H9 (cell line): ENCODE results near the gene EEF1A2. TPM values are rescaled to one million over a fixed set of nuclear protein-coding genes. Genes with fewer than 3 reads are reported as not detected.
A peak's percentile ranks its signal among the peaks of the same experiment; 100 is the strongest.

Source experiments
- DNase-seq: peaks from one replicate; pipeline ENCODE4 v3.0.0-alpha.2; 2017
- H2AFZ ChIP-seq: one replicate; pipeline ENCODE4 v1.6.1; 2013; ENCODE audit warnings: mild to moderate bottlenecking, low read length, control low read depth, moderate library complexity
- H2AK5ac ChIP-seq: 2 replicates; pipeline ENCODE4 v1.6.1; 2013; ENCODE audit warnings: low read length, control low read depth, mixed read lengths; ENCODE audit not compliant: insufficient read length
- H2BK120ac ChIP-seq: one replicate; pipeline ENCODE4 v1.6.1; 2013; ENCODE audit warnings: low read depth, mild to moderate bottlenecking, low read length, control low read depth, inconsistent platforms; ENCODE audit not compliant: poor library complexity, severe bottlenecking
- H2BK12ac ChIP-seq: 2 replicates; pipeline ENCODE4 v1.6.1; 2013; ENCODE audit warnings: low read length, control low read depth, mixed read lengths, low read depth; ENCODE audit not compliant: insufficient read length
- H2BK15ac ChIP-seq: 2 replicates; pipeline ENCODE4 v1.6.1; 2013; ENCODE audit warnings: low read depth, low read length, control low read depth
- H2BK20ac ChIP-seq: one replicate; pipeline ENCODE4 v1.6.1; 2013; ENCODE audit warnings: low read depth, mild to moderate bottlenecking, low read length, control low read depth, inconsistent platforms; ENCODE audit not compliant: poor library complexity, severe bottlenecking
- H2BK5ac ChIP-seq: 2 replicates; pipeline ENCODE4 v1.6.1; 2013; ENCODE audit warnings: low read length, control low read depth, mixed read lengths; ENCODE audit not compliant: insufficient read length
- H3K14ac ChIP-seq: 2 replicates; pipeline ENCODE4 v1.6.1; 2013; ENCODE audit warnings: low read length, control low read depth; ENCODE audit not compliant: insufficient read depth
- H3K18ac ChIP-seq: 2 replicates; pipeline ENCODE4 v1.6.1; 2013; ENCODE audit warnings: low read depth, mild to moderate bottlenecking, mixed read lengths, low read length, control low read depth; ENCODE audit not compliant: insufficient read length
- H3K23ac ChIP-seq: 2 replicates; pipeline ENCODE4 v1.6.1; 2013; ENCODE audit warnings: low read length, control low read depth, mixed read lengths, low read depth; ENCODE audit not compliant: insufficient read length
- H3K23me2 ChIP-seq: 2 replicates; pipeline ENCODE4 v1.6.1; 2013; ENCODE audit warnings: low read depth, mild to moderate bottlenecking, mixed read lengths, low read length, control low read depth; ENCODE audit not compliant: insufficient read length, poor library complexity, severe bottlenecking
- H3K27ac ChIP-seq: 2 replicates; pipeline ENCODE4 v1.5.1; 2013; ENCODE audit warnings: low read length, control low read depth, mixed read lengths, low read depth; ENCODE audit not compliant: insufficient read length
- H3K27me3 ChIP-seq: 2 replicates; pipeline ENCODE4 v1.6.1; 2013; ENCODE audit warnings: low read length, control low read depth, inconsistent platforms; ENCODE audit not compliant: insufficient read depth
- H3K4ac ChIP-seq: 2 replicates; pipeline ENCODE4 v1.6.1; 2013; ENCODE audit warnings: low read depth, mild to moderate bottlenecking, control low read depth, inconsistent platforms, low read length, moderate library complexity
- H3K4me1 ChIP-seq: 2 replicates; pipeline ENCODE4 v1.6.1; 2013; ENCODE audit warnings: low read length, control low read depth, inconsistent platforms; ENCODE audit not compliant: insufficient read depth
- H3K4me2 ChIP-seq: 2 replicates; pipeline ENCODE4 v1.6.1; 2013; ENCODE audit warnings: low read length, control low read depth, mixed read lengths; ENCODE audit not compliant: insufficient read length, insufficient read depth
- H3K56ac ChIP-seq: 2 replicates; pipeline ENCODE4 v1.6.1; 2013; ENCODE audit warnings: low read depth, mild to moderate bottlenecking, mixed read lengths, low read length, control low read depth; ENCODE audit not compliant: insufficient read length
- H3K79me1 ChIP-seq: 2 replicates; pipeline ENCODE4 v1.6.1; 2013; ENCODE audit warnings: low read depth, mild to moderate bottlenecking, moderate library complexity, low read length, control low read depth, inconsistent platforms; ENCODE audit not compliant: insufficient read depth, poor library complexity, severe bottlenecking
- H3K79me2 ChIP-seq: 2 replicates; pipeline ENCODE4 v1.6.1; 2013; ENCODE audit warnings: low read length, control low read depth, inconsistent platforms; ENCODE audit not compliant: insufficient read depth
- H3K9ac ChIP-seq: 2 replicates; pipeline ENCODE4 v1.6.1; 2013; ENCODE audit warnings: low read length, control low read depth, mixed read lengths; ENCODE audit not compliant: insufficient read length; ENCODE audit errors: extremely low read depth
- H3K9me3 ChIP-seq: one replicate; pipeline ENCODE4 v1.6.1; 2013; ENCODE audit warnings: low read depth, low read length, inconsistent platforms; ENCODE audit not compliant: control insufficient read depth
- H3T11ph ChIP-seq: one replicate; pipeline ENCODE4 v1.6.1; 2013; ENCODE audit warnings: mild to moderate bottlenecking, low read length, control low read depth, inconsistent platforms
- H4K20me1 ChIP-seq: one replicate; pipeline ENCODE4 v1.6.1; 2013; ENCODE audit not compliant: control insufficient read depth, insufficient read length, insufficient read depth
- H4K5ac ChIP-seq: 2 replicates; pipeline ENCODE4 v1.6.1; 2013; ENCODE audit warnings: low read depth, mild to moderate bottlenecking, mixed read lengths, low read length, control low read depth; ENCODE audit not compliant: insufficient read length
- H4K8ac ChIP-seq: replicated peaks from 2 replicates; pipeline ENCODE4 v1.6.1; 2013; ENCODE audit warnings: low read length, control low read depth, mixed read lengths, low read depth; ENCODE audit not compliant: insufficient read length
- H4K91ac ChIP-seq: 2 replicates; pipeline ENCODE4 v1.6.1; 2013; ENCODE audit warnings: low read depth, mild to moderate bottlenecking, moderate library complexity, mixed read lengths, low read length, control low read depth; ENCODE audit not compliant: insufficient read length
- H3K27ac Mint-ChIP-seq, 3 experiments: 2 replicates in 2 of 3; 3 replicates in 1 of 3; pipeline ENCODE4 v1.8.0; 2020 to 2021; ENCODE audit warnings: mixed read lengths in 3 of 3, mild to moderate bottlenecking in 1 of 3, moderate library complexity in 1 of 3
- H3K27me3 Mint-ChIP-seq: 2 replicates; pipeline ENCODE4 v1.8.0; 2021; ENCODE audit warnings: low read depth, mild to moderate bottlenecking, moderate library complexity, mixed read lengths
- H3K36me3 Mint-ChIP-seq, 3 experiments: 2 replicates in 2 of 3; 3 replicates in 1 of 3; pipeline ENCODE4 v1.8.0; 2020 to 2021; ENCODE audit warnings: low read depth in 3 of 3, mixed read lengths in 3 of 3; ENCODE audit not compliant: insufficient read depth in 1 of 3
- H3K4me1 Mint-ChIP-seq, 2 experiments: 2 replicates each; pipeline ENCODE4 v1.8.0; 2020; ENCODE audit warnings: mixed read lengths in 2 of 2
- H3K4me3 Mint-ChIP-seq, 2 experiments: 2 replicates in 1 of 2; 3 replicates in 1 of 2; pipeline ENCODE4 v1.8.0; 2020 to 2021; ENCODE audit warnings: mild to moderate bottlenecking in 2 of 2, mixed read lengths in 2 of 2, moderate library complexity in 1 of 2
- H3K9me3 Mint-ChIP-seq, 2 experiments: 2 replicates in 1 of 2; 3 replicates in 1 of 2; pipeline ENCODE4 v1.8.0; 2020; ENCODE audit warnings: mild to moderate bottlenecking in 2 of 2, mixed read lengths in 2 of 2, moderate library complexity in 1 of 2
- CTCF ChIP-seq: fragments of 200-600 bp; sonication (generic); conservative IDR thresholded peaks from 3 replicates; pipeline ENCODE4 v1.8.0; 2021; ENCODE audit warnings: antibody characterized with exemption, mild to moderate bottlenecking
- WGBS: extraction: QIAGEN DNeasy Blood & Tissue Kit; methylation state at CpG from one replicate; pipeline ENCODE4 v1.1.7; 2013; ENCODE audit warnings: missing lambda C conversion rate, low lambda C conversion rate, mixed read lengths; ENCODE audit not compliant: insufficient read length; ENCODE audit errors: extremely low coverage; 5-methylcytosine and 5-hydroxymethylcytosine counted together
- total RNA-seq: library from RNA; stranded (reverse); gene quantifications from 2 replicates; pipeline ENCODE4 v1.2.1, GENCODE V29; 2021

Gene EEF1A2
- total RNA-seq, 1 experiment from 2014 or later: 27.4 TPM

GRCh38 chr20:63539441-63540370 is 40.8 kb upstream of the EEF1A2 start:
- Histone ChIP-seq H3K79me2 (no peaks in the 10 kb centered on the region), H3K4ac (no peak overlapping the region), H4K20me1 (no peaks in the 10 kb centered on the region), H3T11ph (no peak overlapping the region), H3K4me2 (no peak overlapping the region), H3K23me2 (no peaks in the 10 kb centered on the region), H3K27ac (no peak overlapping the region), H2BK20ac (no peak overlapping the region), H2BK12ac (no peak overlapping the region), H3K9me3 (no peaks in the 10 kb centered on the region), H3K9ac (no peak overlapping the region), H4K8ac (no peak overlapping the region), H2BK15ac (no peak overlapping the region), H3K79me1 (no peaks in the 10 kb centered on the region), H3K23ac (no peak overlapping the region), H3K18ac (no peak overlapping the region), H2AK5ac (no peak overlapping the region), H3K27me3 (no peaks in the 10 kb centered on the region), H3K4me1 (no peaks in the 10 kb centered on the region), H4K91ac (no peak overlapping the region), H2BK120ac (no peak overlapping the region), H2BK5ac (no peak overlapping the region), H3K56ac (no peak overlapping the region), H4K5ac (no peak overlapping the region), H2AFZ (no peak overlapping the region), H3K14ac (no peak overlapping the region; the same call in 1 of the 2 replicates)
- no peak for TF ChIP-seq CTCF
- Mint-ChIP-seq H3K36me3 (no peaks in the 10 kb centered on the region), H3K4me1 (peaks cover 3 to 8% of the 10 kb centered on the region in 2 experiments; a peak in 3 of 4 replicates), H3K9me3 (no peaks in the 10 kb centered on the region), H3K27me3 (no peaks in the 10 kb centered on the region), H3K4me3 (peak overlapping the region in 1 of 2 experiments; percentile 17; a peak in 2 of 5 replicates), H3K27ac (no peak overlapping the region)
- DNase-seq: no peak
- no CpG with 5 or more reads among the region's 29 CpGs for WGBS
